Measurements from ENCODE around the gene LMBR1.

Gene LMBR1

GRCh38 chr7:156673902-156674301 lies 219.1 kb downstream of the LMBR1 start:
- TF ChIP-seq, protein P1, sequence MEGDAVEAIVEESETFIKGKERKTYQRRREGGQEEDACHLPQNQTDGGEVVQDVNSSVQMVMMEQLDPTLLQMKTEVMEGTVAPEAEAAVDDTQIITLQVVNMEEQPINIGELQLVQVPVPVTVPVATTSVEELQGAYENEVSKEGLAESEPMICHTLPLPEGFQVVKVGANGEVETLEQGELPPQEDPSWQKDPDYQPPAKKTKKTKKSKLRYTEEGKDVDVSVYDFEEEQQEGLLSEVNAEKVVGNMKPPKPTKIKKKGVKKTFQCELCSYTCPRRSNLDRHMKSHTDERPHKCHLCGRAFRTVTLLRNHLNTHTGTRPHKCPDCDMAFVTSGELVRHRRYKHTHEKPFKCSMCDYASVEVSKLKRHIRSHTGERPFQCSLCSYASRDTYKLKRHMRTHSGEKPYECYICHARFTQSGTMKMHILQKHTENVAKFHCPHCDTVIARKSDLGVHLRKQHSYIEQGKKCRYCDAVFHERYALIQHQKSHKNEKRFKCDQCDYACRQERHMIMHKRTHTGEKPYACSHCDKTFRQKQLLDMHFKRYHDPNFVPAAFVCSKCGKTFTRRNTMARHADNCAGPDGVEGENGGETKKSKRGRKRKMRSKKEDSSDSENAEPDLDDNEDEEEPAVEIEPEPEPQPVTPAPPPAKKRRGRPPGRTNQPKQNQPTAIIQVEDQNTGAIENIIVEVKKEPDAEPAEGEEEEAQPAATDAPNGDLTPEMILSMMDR (IDR thresholded peaks at IDR 0.05; ENCODE audit: borderline replicate concordance, control extremely low read depth, extremely low read depth, insufficient read depth, missing control alignments), result no peak
- in situ Hi-C loops (cut with MboI; ENCODE audit: low sequenced_read_pairs, unreplicated experiment), result no loop called here
- DNase-seq (ENCODE audit: low spot score), result no peak

DNA sequence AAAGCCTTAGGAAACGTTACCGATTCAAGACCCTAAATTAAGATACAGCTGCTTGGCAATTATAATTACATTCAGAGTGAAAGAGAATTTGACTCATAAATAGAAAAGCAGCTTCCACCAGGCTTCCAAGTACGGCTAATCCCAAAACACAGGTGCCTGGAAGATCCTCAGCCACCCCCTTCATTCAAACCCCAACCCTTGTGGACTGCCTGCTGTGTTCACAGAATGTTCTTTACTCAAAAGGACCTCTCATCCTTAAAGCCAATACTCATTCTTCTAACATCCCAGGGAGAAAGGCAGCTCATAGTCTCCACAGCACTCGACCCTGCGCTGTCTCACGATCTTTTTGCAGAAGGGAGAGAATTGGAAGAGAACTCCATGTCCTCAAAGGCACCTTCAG lies 219.5 kb downstream of the LMBR1 start:
- TF ChIP-seq, protein P1 (IDR thresholded peaks at IDR 0.05; ENCODE audit: borderline replicate concordance, control extremely low read depth, extremely low read depth, insufficient read depth, missing control alignments), result no peak
- in situ Hi-C loops (cut with MboI; ENCODE audit: low sequenced_read_pairs, unreplicated experiment), result no loop called here

GRCh38 chr7:156669035-156669828 lies 223.8 kb downstream of the LMBR1 start:
- in situ Hi-C loops (cut with MboI; ENCODE audit: low sequenced_read_pairs, unreplicated experiment), result no loop called here
- TF ChIP-seq, protein P1 (IDR thresholded peaks at IDR 0.05; ENCODE audit: borderline replicate concordance, control extremely low read depth, extremely low read depth, insufficient read depth, missing control alignments), result no peak
- DNase-seq (ENCODE audit: low spot score), result no peak

More for the DNA sequence above, 219.5 kb downstream of the LMBR1 start:
- no peak for DNase-seq (ENCODE audit: low spot score)

DNA sequence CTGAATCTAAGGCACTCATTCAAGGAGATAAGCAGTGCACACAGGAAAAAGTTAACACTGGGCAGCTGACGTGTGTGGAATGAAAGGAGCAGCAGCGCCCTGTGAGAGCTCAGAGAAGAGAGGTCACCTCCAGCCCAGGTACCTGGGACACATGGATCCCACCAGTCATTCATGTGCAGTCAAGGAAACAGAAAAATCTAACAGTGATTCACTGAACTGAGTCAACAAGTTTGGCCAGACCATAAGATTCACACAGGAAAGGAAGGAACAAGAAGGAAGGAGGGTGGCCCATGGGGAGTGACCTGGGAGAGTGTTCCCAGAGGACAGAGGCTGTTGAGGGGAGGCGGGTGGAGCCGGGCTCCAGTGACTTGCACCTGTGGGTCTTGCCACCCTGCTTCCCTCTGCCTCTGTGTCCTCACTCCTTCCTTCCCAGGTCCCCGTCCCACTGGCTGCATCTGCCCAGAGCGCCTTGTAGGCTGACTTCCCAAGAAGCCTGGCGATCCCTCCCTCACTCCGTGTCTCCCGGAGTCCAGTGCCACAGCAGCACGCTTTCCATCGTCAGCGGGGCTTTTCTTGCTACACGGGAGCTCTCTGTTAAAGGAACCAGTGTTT lies 224.7 kb downstream of the LMBR1 start:
- TF ChIP-seq, protein P1 (IDR thresholded peaks at IDR 0.05; ENCODE audit: borderline replicate concordance, control extremely low read depth, extremely low read depth, insufficient read depth, missing control alignments), result no peak
- in situ Hi-C loops (cut with MboI; ENCODE audit: low sequenced_read_pairs, unreplicated experiment), result no loop called here
- DNase-seq (ENCODE audit: low spot score), result no peak

DNA sequence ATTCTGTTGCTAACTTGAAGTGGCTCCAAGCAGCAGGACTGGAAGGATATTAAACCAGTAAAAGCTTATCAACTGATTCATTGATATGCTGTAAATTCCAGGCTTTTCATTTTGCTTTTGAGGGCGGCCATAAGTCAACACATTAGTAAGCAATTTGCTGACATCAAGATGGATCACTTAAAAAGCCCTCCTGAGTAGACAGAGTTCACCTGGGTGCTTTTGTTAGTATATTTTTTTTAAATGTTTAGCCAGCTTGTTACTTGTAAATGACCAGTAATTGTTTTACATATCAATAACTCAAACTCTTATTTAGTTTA lies 225.9 kb downstream of the LMBR1 start:
- DNase-seq (ENCODE audit: low spot score), result no peak
- TF ChIP-seq, protein P1 (IDR thresholded peaks at IDR 0.05; ENCODE audit: borderline replicate concordance, control extremely low read depth, extremely low read depth, insufficient read depth, missing control alignments), result no peak
- in situ Hi-C loops (cut with MboI; ENCODE audit: low sequenced_read_pairs, unreplicated experiment), result no loop called here

- DNase-seq (ENCODE audit: low spot score), result no peak
- in situ Hi-C loops (cut with MboI; ENCODE audit: low sequenced_read_pairs, unreplicated experiment), result no loop called here
- TF ChIP-seq, protein P1 (IDR thresholded peaks at IDR 0.05; ENCODE audit: borderline replicate concordance, control extremely low read depth, extremely low read depth, insufficient read depth, missing control alignments), result no peak
Observed at GRCh38 chr7:156666368-156667109, 226.4 kb downstream of the LMBR1 start.
